K562 treated with DMSO at 1 percent for 24 hours (cell line): ENCODE measurements around the gene UPK1A. TPM values are rescaled to one million over a fixed set of nuclear protein-coding genes. Genes with fewer than 3 reads are reported as not detected.

Experiments
- total RNA-seq: library from RNA; unstranded; fragments of 300-600 nt; gene quantifications from 2 replicates; pipeline ENCODE4 v1.2.3, GENCODE V29; 2022; ENCODE audit warnings: low read depth; ENCODE audit not compliant: insufficient read depth

UPK1A gene
- not detected in 2 replicates for total RNA-seq

DNA sequence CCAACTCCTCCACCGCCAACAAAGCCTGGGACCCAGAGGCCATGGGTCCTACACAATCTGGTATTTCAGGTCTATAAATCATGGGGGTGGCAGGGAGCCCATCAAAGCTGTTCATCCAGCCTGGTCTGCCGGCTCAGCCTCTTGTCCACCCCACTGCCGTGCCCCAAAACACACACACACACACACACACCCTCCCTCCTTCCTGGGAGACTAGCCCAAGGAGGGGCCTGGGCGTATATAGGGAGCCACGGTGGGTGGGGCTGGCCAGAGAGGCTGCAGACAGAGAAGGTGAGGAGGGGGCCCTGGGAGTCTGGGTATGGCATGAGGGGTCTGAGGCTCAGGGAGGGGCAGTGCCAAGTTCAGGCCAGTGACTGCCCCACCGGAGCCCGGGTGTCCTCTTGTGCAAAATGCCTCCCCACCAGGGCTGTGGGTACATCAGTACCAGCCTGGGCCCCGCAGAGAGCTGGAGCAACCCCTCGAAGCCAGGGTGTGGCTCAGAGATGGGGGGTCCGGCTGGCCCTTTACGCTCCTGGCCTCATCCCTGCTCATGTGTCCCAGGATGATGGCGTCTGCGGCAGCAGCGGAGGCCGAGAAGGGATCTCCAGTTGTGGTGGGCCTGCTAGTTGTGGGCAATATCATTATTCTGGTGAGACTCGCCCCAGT lies at the start of gene UPK1A:
UPK1A (plus strand) TSS at position 267 of the 663 bp plus-strand sequence; CDS start at position 563, 296 bp downstream.

DNA sequence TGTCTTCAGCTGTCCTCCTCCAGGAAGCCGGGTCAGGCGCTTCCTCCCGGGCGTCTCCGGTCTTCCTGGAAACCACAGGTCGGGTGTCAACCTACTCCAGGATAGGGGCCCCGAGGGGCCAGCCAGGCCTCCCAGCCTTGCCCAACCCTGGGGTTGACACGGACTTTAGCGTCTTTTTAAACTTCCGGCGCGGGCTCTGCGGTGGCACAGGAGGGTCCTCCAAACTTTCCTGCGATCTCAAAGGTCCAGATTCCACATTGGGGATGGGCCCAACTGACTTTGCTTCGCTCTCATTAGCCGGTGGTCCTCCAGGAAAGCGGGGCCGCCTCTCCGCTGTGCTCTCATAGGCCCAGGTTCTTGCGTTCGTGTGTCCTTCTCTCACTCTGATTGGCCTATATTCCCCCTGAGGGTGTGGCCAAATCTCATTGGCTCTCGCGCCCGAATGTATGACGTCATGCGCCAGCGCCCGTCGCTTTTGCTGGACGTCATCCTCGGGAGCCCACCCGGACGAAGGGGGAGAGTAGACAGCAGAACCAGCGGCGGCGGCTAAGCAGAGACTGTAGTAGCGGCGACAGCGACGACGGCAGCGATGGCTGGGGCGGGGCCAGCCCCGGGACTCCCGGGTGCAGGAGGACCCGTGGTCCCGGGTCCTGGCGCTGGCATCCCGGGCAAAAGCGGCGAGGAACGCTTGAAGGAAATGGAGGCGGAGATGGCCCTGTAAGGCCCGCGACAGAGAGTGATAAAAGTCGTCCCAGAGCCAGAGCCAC lies 37.6 kb upstream of the UPK1A start, which contains the start of gene RBM42:
RBM42 (plus strand) TSS at position 472 of the 767 bp plus-strand sequence; CDS start at position 590, 118 bp downstream.

DNA sequence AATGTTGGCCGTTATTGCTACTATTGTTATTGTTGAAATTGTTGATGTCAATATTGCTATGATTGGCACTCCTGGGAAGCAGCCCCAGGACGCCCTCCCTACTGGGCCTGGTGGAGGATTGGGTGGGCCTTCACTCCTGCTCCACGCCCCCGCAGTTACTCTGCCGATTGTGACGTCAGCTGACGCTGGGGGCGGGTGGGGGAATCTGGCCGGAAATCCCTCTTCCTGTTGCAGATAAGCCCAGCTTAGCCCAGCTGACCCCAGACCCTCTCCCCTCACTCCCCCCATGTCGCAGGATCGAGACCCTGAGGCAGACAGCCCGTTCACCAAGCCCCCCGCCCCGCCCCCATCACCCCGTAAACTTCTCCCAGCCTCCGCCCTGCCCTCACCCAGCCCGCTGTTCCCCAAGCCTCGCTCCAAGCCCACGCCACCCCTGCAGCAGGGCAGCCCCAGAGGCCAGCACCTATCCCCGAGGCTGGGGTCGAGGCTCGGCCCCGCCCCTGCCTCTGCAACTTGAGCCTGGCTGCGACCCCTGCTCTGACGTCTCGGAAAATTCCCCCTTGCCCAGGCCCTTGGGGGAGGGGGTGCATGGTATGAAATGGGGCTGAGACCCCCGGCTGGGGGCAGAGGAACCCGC lies 24.7 kb upstream of the UPK1A start, which contains the start of gene ETV2:
ETV2 (plus strand) TSS at position 231 of the 637 bp plus-strand sequence. CDS start 716 bp downstream, outside the sequence.

DNA sequence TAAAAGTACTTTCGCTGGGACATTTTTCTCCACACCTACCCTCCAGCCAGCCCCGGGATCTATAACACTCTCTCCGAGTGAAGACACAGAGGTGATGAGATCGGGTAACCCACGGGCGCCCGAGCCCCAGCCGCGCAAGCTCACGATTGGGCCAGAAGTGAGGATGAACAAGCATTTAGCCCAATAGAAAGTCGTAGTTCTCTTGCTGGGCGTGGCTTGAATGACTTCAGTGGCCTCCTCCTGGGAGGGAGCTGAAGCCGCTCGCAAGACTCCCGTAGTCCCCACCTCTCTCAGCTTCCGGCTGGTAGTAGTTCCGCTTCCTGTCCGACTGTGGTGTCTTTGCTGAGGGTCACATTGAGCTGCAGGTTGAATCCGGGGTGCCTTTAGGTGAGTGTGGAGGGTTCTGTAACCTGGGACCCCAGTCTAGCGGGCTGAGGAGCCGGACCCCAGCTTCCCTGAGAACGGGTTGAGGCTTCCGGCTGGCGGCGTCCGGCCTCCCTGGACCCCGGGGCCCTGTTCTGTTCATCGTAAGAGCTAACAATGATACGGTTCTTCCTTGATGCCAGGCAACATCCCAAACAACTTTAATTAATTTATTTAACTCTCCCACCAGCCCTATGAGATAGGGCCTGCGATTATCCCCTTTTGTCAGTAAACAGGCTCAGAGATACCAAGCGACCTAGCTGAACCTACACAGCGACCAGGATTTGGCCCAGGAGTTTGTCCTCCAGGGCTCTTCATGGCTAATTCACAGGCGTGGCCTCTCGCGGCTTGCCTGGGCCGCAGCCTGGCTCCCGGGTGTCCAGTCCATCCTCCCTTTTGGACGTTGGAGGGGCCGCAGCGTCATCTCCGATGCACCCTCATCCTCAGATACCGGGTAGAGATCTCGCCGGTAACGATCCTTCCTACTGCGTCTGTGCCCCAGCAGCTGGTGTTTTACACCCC lies 18.0 kb upstream of the UPK1A start, which contains the start of gene COX6B1:
COX6B1 (plus strand) TSS at position 307 of the 945 bp plus-strand sequence. CDS start 2,921 bp downstream, outside the sequence.

DNA sequence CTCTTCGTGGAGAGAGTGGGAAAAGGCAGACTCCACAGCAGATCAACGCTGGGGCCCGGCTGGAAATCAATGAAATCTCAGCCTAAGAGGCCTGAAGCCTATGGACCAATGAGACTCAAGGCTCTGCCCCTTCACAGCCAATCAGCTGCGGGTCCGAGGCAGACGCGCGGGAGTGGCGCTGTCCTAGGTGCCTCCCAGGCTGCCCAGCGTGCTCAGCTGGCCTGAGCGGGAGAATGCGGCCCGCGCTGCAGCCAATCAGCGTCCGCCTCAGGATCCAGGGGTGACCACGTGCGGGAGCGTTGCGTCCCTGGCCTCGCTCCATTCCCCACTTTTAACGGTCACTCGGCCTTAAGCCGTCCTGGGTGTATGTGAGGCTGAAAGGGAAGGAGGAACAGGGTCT lies 37.9 kb downstream of the UPK1A start, which contains the start of gene ZBTB32:
ZBTB32 (plus strand) TSS at position 341 of the 400 bp plus-strand sequence. CDS start 10,069 bp downstream, outside the sequence.

DNA sequence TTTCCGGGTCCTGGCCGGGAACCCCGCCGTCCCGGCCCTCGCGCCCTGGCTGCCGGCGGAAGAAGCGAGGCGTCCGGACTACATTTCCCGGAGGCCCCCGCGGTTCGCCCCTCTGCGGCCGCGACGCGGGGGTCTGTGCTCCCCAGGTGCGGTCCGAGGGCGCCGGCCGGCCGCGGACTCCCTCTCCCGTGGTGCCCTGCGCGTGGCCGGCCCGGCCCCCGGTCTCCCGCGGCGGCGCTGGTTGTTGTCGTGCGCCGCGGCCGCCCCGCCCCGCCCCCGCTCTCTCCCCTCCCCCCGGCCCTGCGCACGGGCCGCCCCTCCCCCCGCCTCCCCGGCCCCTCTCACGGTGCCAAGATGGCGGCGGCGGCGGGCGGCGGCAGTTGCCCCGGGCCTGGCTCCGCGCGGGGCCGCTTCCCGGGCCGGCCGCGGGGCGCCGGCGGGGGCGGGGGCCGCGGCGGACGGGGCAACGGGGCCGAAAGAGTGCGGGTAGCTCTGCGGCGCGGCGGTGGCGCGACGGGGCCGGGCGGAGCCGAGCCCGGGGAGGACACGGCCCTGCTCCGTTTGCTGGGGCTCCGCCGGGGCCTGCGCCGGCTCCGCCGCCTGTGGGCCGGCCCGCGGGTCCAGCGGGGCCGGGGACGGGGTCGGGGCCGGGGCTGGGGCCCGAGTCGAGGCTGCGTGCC lies 51.5 kb downstream of the UPK1A start, which contains the start of gene KMT2B:
KMT2B (plus strand) TSS at position 339 of the 680 bp plus-strand sequence; CDS start at position 355, 16 bp downstream.

Other genes starting within 250 kb of the UPK1A start
- not detected in 2 replicates for gene FFAR2, start 218.3 kb upstream of the UPK1A start, total RNA-seq
- gene KRTDAP, start 176.1 kb upstream of the UPK1A start, total RNA-seq: not detected in 2 replicates
- gene DMKN, start 152.9 kb upstream of the UPK1A start, total RNA-seq: not detected in 2 replicates
- gene SBSN, start 138.2 kb upstream of the UPK1A start, total RNA-seq: not detected in 2 replicates
- not detected in 2 replicates for gene GAPDHS, start 133.1 kb upstream of the UPK1A start, total RNA-seq
- gene TMEM147, start 120.9 kb upstream of the UPK1A start, total RNA-seq: 125 and 126 TPM in 2 replicates
- gene ATP4A, start 102.9 kb upstream of the UPK1A start, total RNA-seq: not detected in 2 replicates
- gene PMIS2, start 80.3 kb upstream of the UPK1A start, total RNA-seq: not detected in 2 replicates
- 34.2 and 36.5 TPM in 2 replicates for gene HAUS5, start 53.8 kb upstream of the UPK1A start, total RNA-seq
- 282 and 289 TPM in 2 replicates for gene RBM42, start 37.5 kb upstream of the UPK1A start, total RNA-seq
- 0.63 and 2.9 TPM in 2 replicates for gene ETV2, start 24.8 kb upstream of the UPK1A start, total RNA-seq
- 1,088 and 1,092 TPM in 2 replicates for gene COX6B1, start 18.2 kb upstream of the UPK1A start, total RNA-seq
- not detected in 2 replicates for gene ZBTB32, start 38.0 kb downstream of the UPK1A start, total RNA-seq
- 29.9 and 30.6 TPM in 2 replicates for gene KMT2B, start 51.5 kb downstream of the UPK1A start, total RNA-seq
- gene IGFLR1, start 75.9 kb downstream of the UPK1A start, total RNA-seq: 11.4 and 13.6 TPM in 2 replicates
- gene U2AF1L4, start 78.9 kb downstream of the UPK1A start, total RNA-seq: 5.4 and 6.3 TPM in 2 replicates
- 41.2 and 43.3 TPM in 2 replicates for gene PSENEN, start 79.1 kb downstream of the UPK1A start, total RNA-seq
- gene LIN37, start 82.1 kb downstream of the UPK1A start, total RNA-seq: 22.5 and 26.8 TPM in 2 replicates
- gene HSPB6, start 90.5 kb downstream of the UPK1A start, total RNA-seq: 1.5 TPM in 1 of 2 replicates, not detected in the other
- 20.6 and 24.1 TPM in 2 replicates for gene PROSER3, start 91.7 kb downstream of the UPK1A start, total RNA-seq
- 5.7 and 6.1 TPM in 2 replicates for gene ARHGAP33, start 109.0 kb downstream of the UPK1A start, total RNA-seq
- gene PRODH2, start 146.3 kb downstream of the UPK1A start, total RNA-seq: not detected in 2 replicates
- 2.2 and 2.4 TPM in 2 replicates for gene NPHS1, start 186.0 kb downstream of the UPK1A start, total RNA-seq
- gene KIRREL2, start 190.4 kb downstream of the UPK1A start, total RNA-seq: 0.24 TPM in 1 of 2 replicates, not detected in the other
- gene APLP1, start 202.1 kb downstream of the UPK1A start, total RNA-seq: 21.4 and 23.2 TPM in 2 replicates
- 6.9 and 7.5 TPM in 2 replicates for gene NFKBID, start 234.0 kb downstream of the UPK1A start, total RNA-seq
- not detected in 2 replicates for gene HCST, start 236.0 kb downstream of the UPK1A start, total RNA-seq
- gene TYROBP, start 241.8 kb downstream of the UPK1A start, total RNA-seq: 24.5 and 26.3 TPM in 2 replicates